ENCODE data around the gene CHGA. TPM values are rescaled to one million over a fixed set of nuclear protein-coding genes. Genes with fewer than 3 reads are reported as not detected.

The CHGA gene
- total RNA-seq, 6 donors from 2014 or later, result 0.46 to 0.81 TPM; not detected in 4

DNA sequence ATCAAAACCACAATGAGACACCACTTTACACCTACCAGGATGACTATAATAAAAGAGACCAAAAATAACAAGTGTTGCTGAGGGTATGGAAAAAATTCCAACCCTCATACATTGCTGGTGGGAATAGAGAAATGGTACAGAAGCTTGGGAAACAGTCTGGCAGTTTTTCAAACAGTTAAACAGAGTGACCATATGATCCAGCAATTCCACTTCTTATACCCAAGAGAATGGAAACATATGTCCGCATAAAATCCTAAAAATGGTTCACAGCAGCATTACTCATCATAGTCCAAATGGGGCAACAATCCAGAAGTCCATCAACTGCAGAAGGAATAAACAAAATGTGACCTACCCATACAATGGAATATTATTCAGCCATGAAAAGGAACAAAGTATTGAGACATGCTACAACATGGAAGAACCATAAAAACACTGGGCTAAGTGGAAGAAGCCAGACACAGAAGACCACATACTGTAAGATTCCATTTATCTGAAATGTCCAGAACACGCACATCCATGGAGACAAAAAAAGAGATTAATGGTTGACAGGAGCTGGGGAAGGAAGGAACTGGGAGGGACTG, 44.5 kb downstream of the CHGA start:
- peaks cover 0 to 16% (median 11%) of the 10 kb centered on the region in 4 donors for H3K4me1 ChIP-seq
- H3K9me3 ChIP-seq, result no peaks in the 10 kb centered on the region
- peaks cover 0 to 3% (median under 1%) of the 10 kb centered on the region in 4 donors for H3K36me3 ChIP-seq
- 92 to 94% methylated on average over 2 of the region's 2 CpGs for WGBS, 2 donors
- TF ChIP-seq POLR2AphosphoS5 (IDR thresholded peaks at IDR 0.05) (no peak), POLR2A (IDR thresholded peaks at IDR 0.05) (no peak), EP300 (IDR thresholded peaks at IDR 0.05) (no peak)
- TF ChIP-seq, protein P1, sequence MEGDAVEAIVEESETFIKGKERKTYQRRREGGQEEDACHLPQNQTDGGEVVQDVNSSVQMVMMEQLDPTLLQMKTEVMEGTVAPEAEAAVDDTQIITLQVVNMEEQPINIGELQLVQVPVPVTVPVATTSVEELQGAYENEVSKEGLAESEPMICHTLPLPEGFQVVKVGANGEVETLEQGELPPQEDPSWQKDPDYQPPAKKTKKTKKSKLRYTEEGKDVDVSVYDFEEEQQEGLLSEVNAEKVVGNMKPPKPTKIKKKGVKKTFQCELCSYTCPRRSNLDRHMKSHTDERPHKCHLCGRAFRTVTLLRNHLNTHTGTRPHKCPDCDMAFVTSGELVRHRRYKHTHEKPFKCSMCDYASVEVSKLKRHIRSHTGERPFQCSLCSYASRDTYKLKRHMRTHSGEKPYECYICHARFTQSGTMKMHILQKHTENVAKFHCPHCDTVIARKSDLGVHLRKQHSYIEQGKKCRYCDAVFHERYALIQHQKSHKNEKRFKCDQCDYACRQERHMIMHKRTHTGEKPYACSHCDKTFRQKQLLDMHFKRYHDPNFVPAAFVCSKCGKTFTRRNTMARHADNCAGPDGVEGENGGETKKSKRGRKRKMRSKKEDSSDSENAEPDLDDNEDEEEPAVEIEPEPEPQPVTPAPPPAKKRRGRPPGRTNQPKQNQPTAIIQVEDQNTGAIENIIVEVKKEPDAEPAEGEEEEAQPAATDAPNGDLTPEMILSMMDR (IDR thresholded peaks at IDR 0.05), result no peak
- no peak overlapping the region for H3K4me3 ChIP-seq
- H3K27me3 ChIP-seq, result no peaks in the 10 kb centered on the region
- ATAC-seq (ENCODE audit: low FRiP score in 2 of 2), result no peak
- DNase-seq, result no peak
- H3K27ac ChIP-seq, result no peak overlapping the region

DNA sequence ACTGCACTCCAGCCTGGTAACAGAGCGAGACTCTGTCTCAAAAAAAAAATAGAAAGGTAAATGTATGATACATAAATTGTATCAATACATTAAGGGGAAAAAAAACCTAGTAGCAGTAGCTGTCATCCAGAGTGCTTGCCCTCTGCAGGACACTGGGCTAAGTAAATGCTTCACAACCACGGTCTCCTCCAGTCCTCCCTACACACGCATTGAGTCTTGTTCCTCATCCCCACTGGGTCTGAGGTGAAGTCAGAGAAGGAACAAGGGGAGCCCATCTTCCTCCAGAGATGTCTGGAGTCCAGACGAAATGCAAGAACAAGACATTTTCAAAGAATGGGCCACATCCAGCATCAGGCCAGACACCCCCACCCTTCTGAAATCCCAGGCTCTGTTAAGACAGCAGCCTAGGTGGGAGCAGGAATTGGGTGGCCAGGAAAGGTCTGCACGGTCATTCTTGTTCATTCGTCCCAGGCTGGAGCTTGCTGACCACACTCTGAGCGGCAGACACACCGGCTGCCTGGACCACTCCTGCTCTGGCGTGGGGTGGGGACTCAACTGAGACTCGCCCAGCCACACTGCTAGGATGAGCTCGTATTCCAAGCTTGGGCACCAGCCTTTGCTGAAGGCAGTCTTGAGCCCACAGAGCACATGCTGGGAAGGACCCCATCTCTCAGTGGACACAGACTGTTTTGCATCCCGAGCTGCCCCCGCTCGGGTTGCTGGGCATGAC, 45.5 kb downstream of the CHGA start:
- Histone ChIP-seq H3K9me3 (no peaks in the 10 kb centered on the region), H3K27ac (no peak overlapping the region), H3K4me3 (no peak overlapping the region), H3K4me1 (peaks cover 7 to 16% (median 11%) of the 10 kb centered on the region in 4 donors), H3K27me3 (no peaks in the 10 kb centered on the region), H3K36me3 (no peaks in the 10 kb centered on the region)
- TF ChIP-seq POLR2AphosphoS5 (IDR thresholded peaks at IDR 0.05), result no peak
- TF ChIP-seq, protein P1 (IDR thresholded peaks at IDR 0.05), result no peak
- TF ChIP-seq POLR2A (IDR thresholded peaks at IDR 0.05), result no peak
- no peak for TF ChIP-seq EP300 (IDR thresholded peaks at IDR 0.05)
- peak in 1 of 2 donors; percentile 25 for ATAC-seq (ENCODE audit: low FRiP score in 2 of 2)
- WGBS, 2 donors, result 90 to 95% methylated on average over 8 to 14 of the region's 14 CpGs
- DNase-seq, result peak in 1 of 2 donors; percentile 46

DNA sequence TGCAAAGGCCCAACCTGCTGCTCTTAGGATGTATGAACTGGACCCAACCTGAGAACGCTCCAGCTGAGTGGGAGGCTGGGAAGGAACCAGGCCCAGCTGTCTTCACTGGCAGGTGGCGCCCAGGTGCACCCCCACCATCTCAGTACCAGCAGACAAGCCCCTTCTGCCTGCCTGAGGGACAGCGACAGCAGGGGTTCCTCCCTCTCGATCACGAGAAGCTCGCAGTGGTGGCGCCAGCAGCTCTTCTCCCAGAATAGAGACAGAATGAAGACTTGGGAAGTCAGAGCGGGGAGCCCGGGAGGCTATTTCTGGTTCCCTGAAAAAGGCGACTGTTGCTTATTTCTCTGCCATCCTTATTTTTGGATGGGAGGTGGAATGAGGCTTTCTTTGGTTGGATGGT, 46.5 kb downstream of the CHGA start:
- ATAC-seq (ENCODE audit: low FRiP score in 2 of 2) (no peak), DNase-seq (peak in 1 of 2 donors; percentile 32)
- Histone ChIP-seq H3K36me3 (no peaks in the 10 kb centered on the region), H3K27ac (no peak overlapping the region), H3K4me1 (peaks cover 4 to 10% (median 8%) of the 10 kb centered on the region in 4 donors), H3K27me3 (no peaks in the 10 kb centered on the region), H3K9me3 (no peaks in the 10 kb centered on the region), H3K4me3 (no peak overlapping the region)
- TF ChIP-seq POLR2A (IDR thresholded peaks at IDR 0.05) (no peak), EP300 (IDR thresholded peaks at IDR 0.05) (no peak)
- 90 to 99% methylated on average over 3 to 10 of the region's 10 CpGs for WGBS, 2 donors

DNA sequence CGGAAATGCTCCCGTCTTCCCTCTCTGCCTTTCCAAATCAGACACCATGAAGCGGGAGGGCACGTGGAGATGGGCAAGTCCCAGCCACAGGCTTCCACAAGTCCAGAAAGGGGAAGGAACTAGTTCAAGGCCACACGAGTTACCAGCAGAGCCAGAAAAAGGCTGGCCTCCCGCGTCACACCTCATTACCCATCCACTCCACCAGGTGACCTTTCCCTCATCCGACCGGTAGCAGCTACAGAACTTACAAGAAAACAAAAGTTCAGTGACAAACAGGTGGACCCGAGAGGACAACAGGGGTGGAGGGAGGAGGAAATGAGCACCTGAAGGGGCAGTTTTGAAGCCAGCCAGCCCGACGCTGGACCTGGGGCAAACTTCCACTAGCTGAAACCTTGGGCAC, 46.9 kb downstream of the CHGA start:
- WGBS, 2 donors, result 82 to 84% methylated on average over 10 to 12 of the region's 12 CpGs
- DNase-seq (no peak), ATAC-seq (ENCODE audit: low FRiP score in 2 of 2) (no peak)
- TF ChIP-seq POLR2AphosphoS5 (IDR thresholded peaks at IDR 0.05) (no peak), POLR2A (IDR thresholded peaks at IDR 0.05) (no peak), EP300 (IDR thresholded peaks at IDR 0.05) (no peak)
- TF ChIP-seq, protein P1 (IDR thresholded peaks at IDR 0.05), result no peak
- H3K27ac ChIP-seq, result no peak overlapping the region
- H3K9me3 ChIP-seq, result no peaks in the 10 kb centered on the region
- peaks cover 2 to 10% (median 3%) of the 10 kb centered on the region in 4 donors for H3K4me1 ChIP-seq
- no peak overlapping the region for H3K4me3 ChIP-seq
- no peaks in the 10 kb centered on the region for H3K36me3 ChIP-seq
- no peaks in the 10 kb centered on the region for H3K27me3 ChIP-seq

DNA sequence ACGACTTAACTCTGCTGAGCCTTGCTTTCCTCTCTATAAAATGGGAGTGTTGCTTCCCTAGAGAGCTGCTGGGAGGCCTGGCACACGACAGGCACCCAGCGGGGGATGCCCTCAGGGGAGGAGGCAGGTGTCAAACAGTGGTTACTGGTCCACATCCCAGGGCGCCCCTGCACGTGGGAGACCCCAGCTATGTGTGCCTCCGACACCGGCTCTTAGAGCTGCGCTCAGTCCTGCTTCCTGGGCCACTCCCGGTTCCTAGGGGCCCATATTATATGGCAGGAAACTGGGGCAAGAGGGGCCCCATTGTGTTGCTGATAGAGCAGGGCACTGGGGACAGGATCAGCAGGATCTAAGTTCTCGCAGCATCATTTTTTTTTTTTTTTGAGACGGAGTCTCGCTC, 47.3 kb downstream of the CHGA start:
- no peak overlapping the region for H3K27ac ChIP-seq

More for the DNA sequence above, 47.3 kb downstream of the CHGA start:
- DNase-seq, result peak in 1 of 2 donors; percentile 30
- Histone ChIP-seq H3K27me3 (no peaks in the 10 kb centered on the region), H3K4me3 (no peak overlapping the region), H3K36me3 (no peaks in the 10 kb centered on the region), H3K4me1 (peaks cover 0 to 10% (median under 1%) of the 10 kb centered on the region in 4 donors), H3K9me3 (no peaks in the 10 kb centered on the region)
- TF ChIP-seq EP300 (IDR thresholded peaks at IDR 0.05) (no peak), POLR2AphosphoS5 (IDR thresholded peaks at IDR 0.05) (no peak), POLR2A (IDR thresholded peaks at IDR 0.05) (no peak)
- TF ChIP-seq, protein P1 (IDR thresholded peaks at IDR 0.05), result no peak
- 89 to 96% methylated on average over 9 to 12 of the region's 12 CpGs for WGBS, 2 donors
- no peak for ATAC-seq (ENCODE audit: low FRiP score in 2 of 2)

All from upper lobe of left lung (tissue), 6 donors.